GM19468 (cell line): ENCODE results near the gene PIBF1.
"Not testable (repeated sequence)": the region's sequence is repeated elsewhere in the genome, so short reads cannot be mapped to it uniquely, and the experiment has no call there.

ENCODE experiments used
- ATAC-seq: cut with Tn5 transposase; IDR thresholded peaks from one replicate; pipeline ENCODE4 v1.9.1; 2021; ENCODE audit warnings: mild to moderate bottlenecking, moderate library complexity, moderate number of reproducible peaks; ENCODE audit not compliant: unreplicated experiment; ENCODE audit errors: extremely low read depth

The PIBF1 gene, protein sequence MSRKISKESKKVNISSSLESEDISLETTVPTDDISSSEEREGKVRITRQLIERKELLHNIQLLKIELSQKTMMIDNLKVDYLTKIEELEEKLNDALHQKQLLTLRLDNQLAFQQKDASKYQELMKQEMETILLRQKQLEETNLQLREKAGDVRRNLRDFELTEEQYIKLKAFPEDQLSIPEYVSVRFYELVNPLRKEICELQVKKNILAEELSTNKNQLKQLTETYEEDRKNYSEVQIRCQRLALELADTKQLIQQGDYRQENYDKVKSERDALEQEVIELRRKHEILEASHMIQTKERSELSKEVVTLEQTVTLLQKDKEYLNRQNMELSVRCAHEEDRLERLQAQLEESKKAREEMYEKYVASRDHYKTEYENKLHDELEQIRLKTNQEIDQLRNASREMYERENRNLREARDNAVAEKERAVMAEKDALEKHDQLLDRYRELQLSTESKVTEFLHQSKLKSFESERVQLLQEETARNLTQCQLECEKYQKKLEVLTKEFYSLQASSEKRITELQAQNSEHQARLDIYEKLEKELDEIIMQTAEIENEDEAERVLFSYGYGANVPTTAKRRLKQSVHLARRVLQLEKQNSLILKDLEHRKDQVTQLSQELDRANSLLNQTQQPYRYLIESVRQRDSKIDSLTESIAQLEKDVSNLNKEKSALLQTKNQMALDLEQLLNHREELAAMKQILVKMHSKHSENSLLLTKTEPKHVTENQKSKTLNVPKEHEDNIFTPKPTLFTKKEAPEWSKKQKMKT

DNA sequence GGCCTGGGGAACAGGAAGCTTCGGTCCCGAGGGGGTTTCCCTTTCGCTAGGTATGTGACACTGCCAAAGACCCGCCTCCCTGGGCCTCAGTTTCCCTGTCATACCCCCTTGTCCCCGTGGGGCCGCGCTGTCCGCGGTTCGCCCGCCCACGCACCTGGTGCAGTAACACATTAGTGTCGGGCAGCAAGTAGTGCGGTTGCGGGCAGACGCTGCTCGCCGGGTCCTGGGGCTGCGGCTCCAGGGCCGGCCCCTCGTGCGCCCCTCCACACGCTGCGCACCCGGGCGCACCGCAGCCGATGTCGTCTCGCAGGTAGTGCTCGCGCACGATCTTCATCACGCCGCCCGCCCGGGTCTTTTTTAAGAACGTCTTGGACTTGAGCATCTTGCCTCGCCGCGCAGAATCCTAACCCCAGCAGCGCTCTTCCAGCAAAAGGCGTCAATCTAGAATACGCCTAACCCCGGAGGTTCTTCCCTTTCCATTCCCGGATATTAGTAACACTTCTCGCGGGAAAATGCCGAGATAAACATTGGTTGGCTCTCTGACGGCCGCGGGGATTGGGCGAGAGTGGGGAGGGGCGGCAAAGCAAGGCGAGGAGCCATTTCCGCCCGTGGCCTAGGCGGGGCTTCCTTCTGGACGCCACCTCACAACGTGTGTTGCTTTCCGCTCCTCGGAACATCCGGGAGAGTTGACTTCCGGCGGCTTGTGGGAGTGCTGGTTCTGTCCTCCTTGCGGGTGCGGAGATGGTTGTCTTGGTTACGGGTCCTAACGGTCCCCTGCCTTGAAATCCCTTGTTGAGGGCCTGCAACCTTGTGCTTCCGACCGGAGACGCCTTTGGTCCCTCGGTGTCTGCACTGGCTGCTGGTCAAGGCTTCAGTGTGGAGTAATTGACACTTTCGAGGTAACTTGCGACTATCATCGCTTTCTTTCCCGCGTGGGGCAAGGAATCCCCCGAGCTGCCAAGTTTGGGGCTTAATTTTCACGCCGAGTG lies at the start of gene PIBF1, which contains the start of gene DIS3:
TSS of gene PIBF1 (plus strand) at position 683 of the 989 bp plus-strand sequence. CDS start 1,337 bp downstream, outside the sequence.
TSS of gene DIS3 (minus strand) at position 450 of the 989 bp plus-strand sequence. CDS start at position 382, 68 bp downstream.
- peak; percentile 100 for ATAC-seq

DNA sequence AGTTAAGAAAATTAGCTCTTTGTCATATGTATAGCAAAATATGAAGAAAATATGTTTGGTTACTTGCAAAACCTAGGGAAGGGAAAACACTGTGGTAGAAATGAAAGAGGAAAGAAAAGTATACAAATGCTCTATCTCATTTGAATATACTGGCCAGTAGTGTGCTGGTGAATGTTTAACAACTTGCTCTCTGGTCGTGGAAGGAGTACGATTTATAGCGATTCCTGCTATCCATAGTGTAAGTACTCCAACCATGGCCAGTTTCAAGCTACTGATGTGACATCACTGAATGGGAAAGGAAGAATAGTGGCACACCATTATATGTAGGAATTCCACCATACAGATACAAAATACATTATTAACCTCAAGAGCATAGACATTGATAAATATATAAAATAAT lies 44.9 kb upstream of the PIBF1 start:
- ATAC-seq, result no peak

DNA sequence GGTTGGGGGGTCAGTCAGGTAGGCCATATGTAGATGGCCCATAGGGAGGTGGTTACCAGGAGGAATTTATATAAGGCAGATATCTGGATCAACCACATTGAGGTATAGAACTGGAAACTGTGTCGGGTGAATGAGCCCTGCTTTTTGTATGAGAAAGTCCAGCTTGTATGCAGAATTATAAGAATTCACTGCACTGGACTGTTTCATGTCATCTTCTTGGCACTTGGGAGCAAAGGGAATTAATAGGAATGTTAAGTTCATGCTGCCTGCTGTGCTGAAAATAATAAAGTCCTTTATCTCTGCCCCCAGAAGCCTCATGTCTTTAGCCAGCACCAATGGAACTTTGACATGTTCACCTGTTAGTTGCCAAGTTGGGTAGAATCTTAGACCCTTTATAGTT lies 41.9 kb upstream of the PIBF1 start:
- ATAC-seq, result no peak

DNA sequence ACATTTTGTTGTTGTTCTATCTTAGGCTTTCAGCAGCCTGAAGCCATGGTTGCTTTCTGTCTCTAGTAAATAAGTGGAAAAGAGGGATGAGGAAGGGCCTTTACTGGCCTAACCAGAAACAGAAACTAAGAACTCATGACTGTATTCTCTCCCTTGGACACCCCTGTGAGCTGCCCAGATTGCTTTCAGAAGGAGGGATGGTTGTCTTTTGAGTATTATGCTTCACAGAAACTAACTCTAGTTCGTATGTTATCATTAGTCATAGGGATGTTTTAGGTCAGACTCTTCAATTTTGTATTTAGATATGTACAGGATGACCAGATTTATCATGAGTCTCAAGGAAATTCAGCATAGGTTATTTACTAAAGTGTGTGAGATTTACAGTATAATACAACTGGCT lies 36.7 kb upstream of the PIBF1 start:
- no peak for ATAC-seq

DNA sequence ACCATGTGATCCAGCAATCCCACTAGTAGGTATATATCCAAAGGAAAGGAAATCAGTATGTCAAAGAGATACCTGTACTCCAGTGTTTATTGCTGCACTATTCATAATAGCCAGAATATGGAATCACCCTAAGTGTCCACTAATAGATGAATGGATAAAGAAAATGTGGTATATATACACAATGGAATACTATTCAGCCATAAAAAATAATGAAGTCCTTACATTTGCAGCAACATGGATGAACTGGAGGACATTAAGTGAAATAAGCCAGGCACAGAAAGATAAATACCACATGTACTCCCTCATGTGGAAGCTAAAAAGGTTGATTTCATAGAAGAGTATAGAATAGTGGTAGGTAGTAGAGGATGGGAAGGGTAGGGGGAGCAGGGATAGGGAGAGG lies 30.7 kb upstream of the PIBF1 start:
- no peak for ATAC-seq

DNA sequence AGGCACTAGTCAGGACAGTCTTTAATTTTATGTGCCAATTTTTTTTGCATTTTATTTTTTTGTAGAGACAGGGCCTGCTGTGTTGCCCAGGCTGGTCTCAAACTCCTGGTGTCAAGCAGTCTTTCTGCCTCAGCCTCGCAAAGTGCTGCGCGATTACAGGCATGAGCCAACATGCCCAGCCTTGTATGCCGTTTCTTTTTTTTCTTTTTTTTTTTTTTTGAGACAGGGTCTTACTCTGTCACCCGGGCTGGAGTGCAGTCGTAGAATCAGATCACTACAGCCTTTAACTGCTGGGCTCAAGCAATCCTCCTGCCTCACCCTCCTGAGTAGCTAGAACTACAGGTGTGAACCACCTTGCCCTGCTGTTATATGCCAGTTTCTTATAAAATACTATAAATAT lies 27.8 kb upstream of the PIBF1 start:
- no peak for ATAC-seq

DNA sequence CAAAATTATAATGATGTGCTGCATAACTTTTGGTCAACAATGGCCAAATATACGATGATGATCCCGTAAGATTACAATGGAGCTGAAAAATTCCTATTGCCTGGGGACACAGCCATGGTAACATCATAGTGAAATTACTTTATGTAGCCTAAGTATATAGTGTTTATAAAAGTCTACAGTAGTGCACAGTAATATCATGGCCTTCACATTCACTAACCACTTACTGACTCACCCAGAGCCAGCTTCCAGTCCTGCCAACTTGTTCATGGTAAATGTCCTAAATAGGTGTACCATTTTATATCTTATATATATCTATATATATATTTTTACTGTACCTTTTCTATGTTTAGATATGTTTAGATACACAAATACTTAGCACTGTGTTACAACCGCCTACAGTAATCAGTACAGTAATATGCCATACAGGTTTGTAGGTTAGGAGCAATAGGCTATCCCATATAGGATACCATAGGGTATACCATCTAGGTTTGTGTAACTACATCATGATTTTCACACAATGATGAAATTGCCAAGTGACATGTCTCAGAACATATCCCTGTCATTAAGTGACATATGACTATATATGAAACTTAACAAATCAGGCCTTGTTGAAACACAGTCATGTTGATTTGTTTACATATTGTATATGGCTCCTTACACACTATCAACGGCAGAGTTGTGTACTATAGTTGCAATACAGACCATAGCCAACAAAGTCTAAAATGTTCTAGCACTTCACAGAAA lies 24.0 kb upstream of the PIBF1 start:
- no peak for ATAC-seq

DNA sequence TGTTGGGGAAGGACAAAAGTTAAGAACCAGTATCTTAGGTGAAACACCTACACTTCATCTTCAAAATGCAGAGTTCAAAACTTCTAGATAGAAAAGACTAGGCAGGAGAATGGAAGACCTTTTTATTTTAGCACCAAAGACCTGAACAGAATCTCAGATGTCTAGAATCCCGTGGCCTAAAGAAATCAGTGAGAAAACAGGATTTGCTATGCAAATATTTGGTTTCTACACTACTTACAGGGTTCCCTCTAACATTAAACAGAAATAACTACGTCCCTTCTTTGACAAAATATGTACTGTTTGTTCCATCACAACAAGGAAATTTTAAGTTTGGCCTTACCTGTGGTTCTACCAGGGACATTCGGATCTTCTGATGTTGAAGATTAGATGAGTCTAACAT lies 21.7 kb upstream of the PIBF1 start:
- ATAC-seq, result no peak

DNA sequence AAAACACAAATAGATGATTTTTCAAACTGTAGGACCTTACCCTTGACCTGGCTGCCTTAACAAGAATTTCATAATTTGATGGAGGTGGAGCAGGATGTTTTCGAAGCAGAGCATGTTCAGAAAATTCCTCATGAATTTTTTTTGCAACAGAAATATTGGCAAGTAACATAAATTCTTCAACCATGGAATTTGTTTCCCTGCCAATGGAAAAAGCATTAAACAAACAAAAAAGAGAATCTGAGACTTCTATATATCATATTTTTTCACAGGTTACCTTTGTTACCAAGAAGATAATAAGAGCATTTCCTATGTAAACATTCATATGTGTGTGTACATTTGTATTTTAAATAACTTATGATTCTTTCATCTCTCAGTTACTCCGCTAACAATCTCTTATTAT lies 18.5 kb upstream of the PIBF1 start:
- no peak for ATAC-seq

DNA sequence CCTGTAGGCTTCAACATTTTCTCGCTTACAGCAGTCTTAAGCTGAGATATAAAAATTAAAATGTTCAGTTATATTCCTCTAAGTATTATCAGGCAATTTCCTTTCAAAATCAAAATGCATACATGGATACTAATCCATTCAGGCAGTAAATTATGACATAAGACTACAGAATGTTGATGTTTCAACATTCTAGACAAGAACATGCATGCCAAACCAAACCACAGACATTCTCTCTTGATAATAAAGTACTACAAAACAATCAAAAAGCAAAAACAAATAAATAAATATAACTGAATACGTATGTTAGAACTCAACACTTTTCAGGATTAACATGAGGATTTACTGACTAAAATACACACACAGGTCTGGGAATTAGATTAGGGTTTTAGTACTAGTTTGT lies 7.9 kb upstream of the PIBF1 start:
- no peak for ATAC-seq

DNA sequence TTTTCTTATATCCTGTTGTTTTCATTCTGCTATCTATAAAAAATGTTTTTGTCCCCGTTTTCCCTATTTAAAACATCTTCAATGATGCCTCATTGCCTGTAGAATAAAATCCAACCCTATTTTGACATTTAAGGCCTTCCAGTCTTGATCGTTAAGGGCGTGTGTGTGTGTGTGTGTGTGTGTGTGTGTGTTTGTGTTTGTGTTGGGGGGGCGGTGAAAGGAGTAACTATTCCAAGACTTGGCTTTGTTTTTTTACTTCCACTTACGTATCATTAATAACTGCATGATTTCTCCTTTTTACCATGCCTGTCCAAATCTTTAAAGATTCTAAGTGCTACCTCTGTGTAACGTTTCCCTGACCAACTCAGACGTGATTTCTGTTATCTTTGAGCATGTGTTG lies 784 bp downstream of the PIBF1 start:
- no peak for ATAC-seq

DNA sequence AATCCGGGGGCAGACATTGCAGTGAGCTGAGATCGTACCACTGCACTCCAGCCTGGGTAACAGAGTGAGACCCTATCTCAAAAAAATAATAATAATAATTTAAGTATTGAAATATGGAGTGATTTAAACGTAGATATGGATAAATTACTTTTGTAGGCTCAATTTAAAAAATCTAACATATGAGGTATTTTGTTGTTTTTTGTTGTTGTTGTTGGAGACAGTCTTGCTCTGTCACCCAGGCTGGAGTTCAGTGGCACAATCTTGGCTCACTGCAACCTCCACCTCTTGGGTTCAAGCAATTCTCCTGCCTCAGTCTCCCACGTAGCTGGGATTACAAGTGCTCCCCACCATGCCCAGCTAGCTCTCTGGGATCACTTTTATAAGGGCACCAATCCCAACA lies 2.7 kb downstream of the PIBF1 start:
- not testable (repeated sequence) for ATAC-seq

DNA sequence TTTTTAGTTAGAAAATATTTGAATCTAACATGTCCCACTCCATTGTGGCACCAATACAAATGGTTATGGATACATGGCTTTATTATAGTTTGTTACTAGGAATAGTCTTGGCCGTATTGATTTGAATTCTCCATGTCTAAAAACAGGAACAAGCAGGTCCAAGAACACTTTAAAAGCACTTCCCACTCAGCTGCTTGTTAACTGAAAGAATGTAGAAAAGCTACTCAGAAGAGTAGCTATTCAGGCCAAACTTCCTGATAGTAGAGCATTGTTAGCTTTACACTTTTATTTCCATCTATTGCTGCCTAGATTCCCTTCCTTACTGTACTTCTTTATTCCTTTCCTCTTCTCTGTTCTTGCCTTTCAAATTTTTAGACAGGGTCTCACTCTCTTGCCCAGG lies 6.9 kb downstream of the PIBF1 start:
- ATAC-seq, result no peak

DNA sequence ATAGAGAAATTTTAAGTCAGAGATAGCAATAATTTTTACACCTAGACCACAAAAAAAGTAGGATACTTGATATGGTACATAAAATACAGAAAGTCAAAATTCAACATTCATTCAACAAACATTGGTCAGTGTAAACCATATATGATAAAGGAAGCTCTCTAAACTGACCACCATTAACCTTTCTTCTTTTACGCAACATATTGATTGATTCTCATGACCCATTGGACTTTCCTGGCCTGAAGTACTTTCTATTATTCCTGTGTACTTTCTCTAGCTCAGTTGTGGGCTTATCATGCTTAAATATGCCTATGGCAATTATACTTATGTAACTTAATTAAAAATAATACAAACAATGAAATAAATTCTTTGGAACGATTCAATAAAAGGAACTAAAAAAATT lies 10.7 kb downstream of the PIBF1 start:
- ATAC-seq, result no peak

DNA sequence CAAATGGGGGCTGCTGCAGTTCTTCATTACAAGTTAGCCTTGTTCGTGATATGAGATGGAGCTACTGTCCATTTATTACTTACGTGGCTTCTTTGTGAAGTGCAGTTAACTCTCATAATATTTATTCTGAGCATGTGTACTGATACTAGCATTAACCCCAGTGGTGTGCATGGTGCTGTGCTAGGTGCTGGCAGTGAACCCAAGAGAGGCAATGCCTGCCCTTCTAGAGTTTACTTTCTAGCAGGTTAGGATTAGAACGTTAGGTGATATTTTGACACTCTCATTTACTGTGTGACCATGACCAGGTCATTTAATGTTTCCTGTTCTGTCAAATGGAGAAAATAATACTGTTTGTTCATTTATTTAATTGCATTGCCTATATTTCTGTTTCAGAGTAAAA lies 16.9 kb downstream of the PIBF1 start:
- ATAC-seq, result no peak

DNA sequence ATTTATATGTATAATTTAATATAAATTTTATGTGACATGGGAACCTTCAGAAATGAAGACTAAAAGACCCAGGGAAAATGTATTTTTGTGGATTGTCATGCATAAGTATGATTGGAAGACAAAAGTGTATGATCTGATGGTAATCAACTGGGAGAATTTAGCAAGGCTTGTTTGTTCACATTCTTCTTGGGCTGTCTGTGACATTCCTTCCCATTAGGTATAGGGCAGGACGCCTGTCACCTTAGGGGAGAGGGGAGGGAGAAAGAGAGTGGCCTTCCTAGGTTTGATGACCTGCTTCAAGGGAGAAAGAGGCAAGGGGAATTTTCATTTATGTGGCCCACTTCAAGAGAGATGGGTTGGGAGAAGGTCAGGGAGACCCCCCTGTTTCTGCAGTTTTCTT lies 22.4 kb downstream of the PIBF1 start:
- ATAC-seq, result no peak

DNA sequence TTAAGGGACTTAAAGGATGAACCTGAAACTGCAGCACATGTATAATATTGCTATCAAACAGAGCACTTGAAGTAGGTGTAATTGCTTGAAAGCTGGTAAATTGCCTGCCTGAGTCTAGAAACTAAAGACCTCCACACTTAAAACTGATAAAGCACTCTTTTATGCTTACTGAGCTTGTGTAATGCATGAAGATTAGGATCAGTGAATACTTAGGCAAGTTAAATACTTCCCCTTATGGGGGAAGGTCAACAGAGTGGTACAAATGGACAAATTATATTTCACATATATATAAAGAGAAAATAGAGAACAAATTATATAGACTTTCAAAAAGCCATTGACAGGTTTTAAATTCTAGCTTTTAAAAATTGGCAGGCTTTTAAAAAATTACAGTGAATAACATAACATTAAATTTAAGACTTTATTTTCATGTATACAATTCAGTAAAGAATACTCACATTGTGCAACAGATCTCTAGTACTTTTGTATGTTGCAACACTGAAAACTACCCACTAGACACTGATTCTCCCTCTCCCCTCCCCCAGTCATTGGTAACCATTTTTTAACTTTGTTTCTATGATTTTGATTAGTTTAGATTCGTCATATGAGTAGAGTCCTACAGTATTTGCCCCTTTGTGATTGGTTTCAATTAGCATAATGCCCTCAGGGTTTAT lies 23.9 kb downstream of the PIBF1 start:
- no peak for ATAC-seq

DNA sequence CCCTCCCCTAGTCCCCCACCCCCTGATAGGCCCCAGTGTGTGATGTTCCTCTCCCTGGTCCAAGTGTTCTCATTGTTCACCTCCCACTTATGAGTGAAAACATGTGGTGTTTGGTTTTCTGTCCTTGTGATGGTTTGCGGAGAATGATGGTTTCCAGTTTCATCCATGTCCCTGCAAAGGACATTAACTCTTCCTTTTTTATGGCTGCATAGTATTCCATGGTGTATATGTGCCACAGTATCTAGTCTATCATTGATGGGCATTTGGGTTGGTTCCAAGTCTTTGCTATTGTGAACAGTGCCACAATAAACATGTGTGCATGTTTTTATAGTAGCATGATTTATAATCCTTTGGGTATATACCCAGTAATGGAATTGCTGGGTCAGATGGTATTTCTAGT lies 24.6 kb downstream of the PIBF1 start:
- ATAC-seq, result not testable (repeated sequence)

DNA sequence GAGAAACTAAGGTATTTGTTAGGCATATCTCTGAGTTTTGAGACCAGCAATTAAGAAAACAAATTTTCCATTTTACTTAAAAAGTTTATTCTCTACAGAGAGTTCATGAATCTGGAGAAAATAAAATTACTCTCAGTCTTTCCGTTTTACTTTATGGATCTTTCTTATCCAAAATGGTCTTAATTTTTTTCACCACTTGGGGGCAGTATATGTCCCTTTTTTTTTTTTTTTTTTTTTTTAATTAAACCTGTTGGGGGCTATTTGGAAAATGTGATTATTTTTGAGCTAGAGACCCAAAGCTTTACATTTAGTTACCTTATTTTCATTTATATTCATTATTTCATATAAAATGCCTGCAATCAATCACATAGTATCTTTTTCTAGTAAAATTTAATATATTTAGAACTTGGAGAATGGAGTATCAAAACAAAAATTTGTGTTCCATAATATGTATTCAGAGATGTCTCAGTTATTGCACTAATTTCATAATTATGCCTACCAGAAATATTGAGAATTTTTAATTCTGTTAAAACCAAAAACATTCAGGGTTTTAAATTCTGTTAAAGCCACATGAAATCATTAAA lies 27.1 kb downstream of the PIBF1 start:
- ATAC-seq, result no peak
